Neural cell (in vitro differentiated cells): ENCODE results near the gene MLKL. TPM values are rescaled to one million over a fixed set of nuclear protein-coding genes. Genes with fewer than 3 reads are reported as not detected.

ENCODE experiments used
- H2AFZ ChIP-seq: fragments of 200-600, 300-800 bp; sonication (generic), shearing (Covaris generic); 2 replicates; pipeline ENCODE4 v1.6.0; 2014; ENCODE audit warnings: low read depth, mild to moderate bottlenecking, antibody characterized with exemption, low read length, moderate library complexity
- H3F3A ChIP-seq: fragments of 200-600 bp; shearing (Covaris generic); 2 replicates; pipeline ENCODE4 v1.6.1; 2016; ENCODE audit warnings: mild to moderate bottlenecking, moderate library complexity, mixed read lengths, antibody characterized with exemption, low read length; ENCODE audit not compliant: insufficient read depth, poor library complexity, severe bottlenecking
- H3K27ac ChIP-seq: fragments of 200-600, 300-800 bp; sonication (generic), shearing (Covaris generic); 2 replicates; pipeline ENCODE4 v1.5.1; 2014; ENCODE audit warnings: mild to moderate bottlenecking, low read length, moderate library complexity
- H3K27me3 ChIP-seq: fragments of 300-800, 200-600 bp; sonication (generic), shearing (Covaris generic); 2 replicates; pipeline ENCODE4 v1.6.0; 2014; ENCODE audit warnings: mild to moderate bottlenecking, low read depth, low read length, moderate library complexity; ENCODE audit not compliant: insufficient read depth
- H3K36me3 ChIP-seq: fragments of 300-800, 200-600 bp; sonication (generic), shearing (Covaris generic); 2 replicates; pipeline ENCODE4 v1.5.1; 2014; ENCODE audit warnings: mild to moderate bottlenecking, antibody characterized with exemption, low read length, moderate library complexity; ENCODE audit not compliant: insufficient read depth
- H3K4me2 ChIP-seq: fragments of 300-800, 200-600 bp; sonication (generic), shearing (Covaris generic); 2 replicates; pipeline ENCODE4 v1.6.0; 2014; ENCODE audit warnings: mild to moderate bottlenecking, low read length
- H3K4me3 ChIP-seq: fragments of 300-800, 200-600 bp; sonication (generic), shearing (Covaris generic); 2 replicates; pipeline ENCODE4 v1.5.1; 2014; ENCODE audit warnings: mild to moderate bottlenecking, low read length, moderate library complexity
- H3K79me2 ChIP-seq: fragments of 200-600 bp; shearing (Covaris generic); replicated peaks from 2 replicates; pipeline ENCODE4 v1.6.0; 2014; ENCODE audit warnings: mild to moderate bottlenecking, low read length, moderate library complexity; ENCODE audit not compliant: insufficient read depth
- H3K9ac ChIP-seq: fragments of 300-800, 200-600 bp; sonication (generic), shearing (Covaris generic); 2 replicates; pipeline ENCODE4 v1.6.1; 2016; ENCODE audit warnings: mild to moderate bottlenecking, low read length, mixed read lengths
- H3K9me2 ChIP-seq: fragments of 200-600 bp; shearing (Covaris generic); 2 replicates; pipeline ENCODE4 v1.6.1; 2016; ENCODE audit warnings: mild to moderate bottlenecking, low read length, mixed read lengths; ENCODE audit not compliant: insufficient read depth
- H3K9me3 ChIP-seq: fragments of 200-600, 300-800 bp; sonication (generic), shearing (Covaris generic); 2 replicates; pipeline ENCODE4 v1.6.1; 2016; ENCODE audit warnings: mild to moderate bottlenecking, mixed run types, low read length, moderate library complexity, mixed read lengths
- H4K20me1 ChIP-seq: fragments of 200-600 bp; shearing (Covaris generic); 2 replicates; pipeline ENCODE4 v1.6.1; 2016; ENCODE audit warnings: mild to moderate bottlenecking, mixed run types; ENCODE audit not compliant: insufficient read depth
- CTCF ChIP-seq: fragments of 450-650 bp; IDR thresholded peaks from 2 replicates; pipeline ENCODE4 v1.5.1; 2014; ENCODE audit warnings: antibody characterized with exemption, mild to moderate bottlenecking, moderate library complexity; ENCODE audit not compliant: poor library complexity, severe bottlenecking
- EP300 ChIP-seq: fragments of 450-650 bp; conservative IDR thresholded peaks from 2 replicates; pipeline ENCODE4 v1.6.1; 2014; ENCODE audit warnings: antibody characterized with exemption, mild to moderate bottlenecking, moderate library complexity; ENCODE audit not compliant: poor library complexity, severe bottlenecking
- EZH2 ChIP-seq: fragments of 200-600, 300-800 bp; shearing (Covaris generic), sonication (generic); IDR thresholded peaks from 2 replicates; pipeline ENCODE4 v1.6.1; 2014; ENCODE audit warnings: antibody characterized with exemption, low read length, borderline replicate concordance, mild to moderate bottlenecking; ENCODE audit not compliant: insufficient read depth, poor library complexity, severe bottlenecking
- MXI1 ChIP-seq: fragments of 450-650 bp; conservative IDR thresholded peaks from 2 replicates; pipeline ENCODE4 v1.6.1; 2014; ENCODE audit warnings: antibody characterized with exemption, mild to moderate bottlenecking; ENCODE audit not compliant: poor library complexity, severe bottlenecking
- POLR2AphosphoS5 ChIP-seq: IDR thresholded peaks from 2 replicates; pipeline ENCODE4 v1.6.1; 2012
- RAD21 ChIP-seq: fragments of 450-650 bp; conservative IDR thresholded peaks from 2 replicates; pipeline ENCODE4 v1.6.1; 2014; ENCODE audit warnings: antibody characterized with exemption, mild to moderate bottlenecking, moderate library complexity
- SMC3 ChIP-seq: fragments of 450-650 bp; conservative IDR thresholded peaks from 2 replicates; pipeline ENCODE4 v1.6.1; 2014; ENCODE audit warnings: antibody characterized with exemption, mild to moderate bottlenecking, moderate library complexity; ENCODE audit not compliant: poor library complexity
- TAF1 ChIP-seq: IDR thresholded peaks from 2 replicates; pipeline ENCODE4 v1.6.1; 2012; ENCODE audit warnings: low read depth
- polyA plus RNA-seq: library from polyadenylated mRNA; depleted of rRNA; stranded (reverse); fragments of >200 nt; gene quantifications from 2 replicates; pipeline ENCODE4 v1.2.3, GENCODE V29; 2014
- TF ChIP-seq, protein P1 (sequence below): IDR thresholded peaks from 2 replicates; pipeline ENCODE4 v1.6.1; 2012; ENCODE audit warnings: borderline replicate concordance

MLKL gene
- polyA plus RNA-seq, 1 donor from 2014 or later, result not detected

DNA sequence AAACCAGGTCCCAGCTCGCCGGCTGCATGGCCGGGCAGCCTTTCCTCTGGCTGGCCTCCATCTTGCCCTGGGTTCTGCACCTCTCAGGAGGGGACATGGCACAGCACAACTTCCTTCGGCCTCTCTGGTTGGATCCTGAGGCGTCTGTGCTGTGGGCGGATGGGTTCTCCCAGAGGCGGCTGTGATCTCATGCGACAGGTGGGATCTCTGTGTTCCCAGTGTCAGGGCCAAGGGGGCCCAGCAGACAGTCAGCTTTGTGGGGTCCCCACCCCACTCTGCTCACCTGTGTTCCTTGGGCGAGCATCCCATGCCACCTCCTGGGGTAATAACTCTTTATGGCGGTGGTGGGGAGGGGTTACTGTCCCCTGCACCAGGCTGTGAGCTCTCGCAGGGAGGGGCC is 38.2 kb upstream of the MLKL start:
- Histone ChIP-seq H3F3A (no peaks in the 10 kb centered on the region), H3K4me2 (no peak overlapping the region), H3K9ac (no peak overlapping the region), H3K36me3 (no peaks in the 10 kb centered on the region), H3K27ac (no peak overlapping the region), H3K79me2 (no peaks in the 10 kb centered on the region), H3K9me3 (no peaks in the 10 kb centered on the region), H2AFZ (no peak overlapping the region), H4K20me1 (no peaks in the 10 kb centered on the region), H3K4me3 (no peak overlapping the region), H3K27me3 (no peaks in the 10 kb centered on the region), H3K9me2 (no peaks in the 10 kb centered on the region)
- no peak for TF ChIP-seq POLR2AphosphoS5
- TF ChIP-seq TAF1, result no peak
- no peak for TF ChIP-seq EZH2
- TF ChIP-seq MXI1, result no peak
- no peak for TF ChIP-seq CTCF
- TF ChIP-seq SMC3, result no peak
- TF ChIP-seq RAD21, result no peak
- TF ChIP-seq EP300, result no peak
- TF ChIP-seq, protein P1, sequence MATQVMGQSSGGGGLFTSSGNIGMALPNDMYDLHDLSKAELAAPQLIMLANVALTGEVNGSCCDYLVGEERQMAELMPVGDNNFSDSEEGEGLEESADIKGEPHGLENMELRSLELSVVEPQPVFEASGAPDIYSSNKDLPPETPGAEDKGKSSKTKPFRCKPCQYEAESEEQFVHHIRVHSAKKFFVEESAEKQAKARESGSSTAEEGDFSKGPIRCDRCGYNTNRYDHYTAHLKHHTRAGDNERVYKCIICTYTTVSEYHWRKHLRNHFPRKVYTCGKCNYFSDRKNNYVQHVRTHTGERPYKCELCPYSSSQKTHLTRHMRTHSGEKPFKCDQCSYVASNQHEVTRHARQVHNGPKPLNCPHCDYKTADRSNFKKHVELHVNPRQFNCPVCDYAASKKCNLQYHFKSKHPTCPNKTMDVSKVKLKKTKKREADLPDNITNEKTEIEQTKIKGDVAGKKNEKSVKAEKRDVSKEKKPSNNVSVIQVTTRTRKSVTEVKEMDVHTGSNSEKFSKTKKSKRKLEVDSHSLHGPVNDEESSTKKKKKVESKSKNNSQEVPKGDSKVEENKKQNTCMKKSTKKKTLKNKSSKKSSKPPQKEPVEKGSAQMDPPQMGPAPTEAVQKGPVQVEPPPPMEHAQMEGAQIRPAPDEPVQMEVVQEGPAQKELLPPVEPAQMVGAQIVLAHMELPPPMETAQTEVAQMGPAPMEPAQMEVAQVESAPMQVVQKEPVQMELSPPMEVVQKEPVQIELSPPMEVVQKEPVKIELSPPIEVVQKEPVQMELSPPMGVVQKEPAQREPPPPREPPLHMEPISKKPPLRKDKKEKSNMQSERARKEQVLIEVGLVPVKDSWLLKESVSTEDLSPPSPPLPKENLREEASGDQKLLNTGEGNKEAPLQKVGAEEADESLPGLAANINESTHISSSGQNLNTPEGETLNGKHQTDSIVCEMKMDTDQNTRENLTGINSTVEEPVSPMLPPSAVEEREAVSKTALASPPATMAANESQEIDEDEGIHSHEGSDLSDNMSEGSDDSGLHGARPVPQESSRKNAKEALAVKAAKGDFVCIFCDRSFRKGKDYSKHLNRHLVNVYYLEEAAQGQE, result no peak

DNA sequence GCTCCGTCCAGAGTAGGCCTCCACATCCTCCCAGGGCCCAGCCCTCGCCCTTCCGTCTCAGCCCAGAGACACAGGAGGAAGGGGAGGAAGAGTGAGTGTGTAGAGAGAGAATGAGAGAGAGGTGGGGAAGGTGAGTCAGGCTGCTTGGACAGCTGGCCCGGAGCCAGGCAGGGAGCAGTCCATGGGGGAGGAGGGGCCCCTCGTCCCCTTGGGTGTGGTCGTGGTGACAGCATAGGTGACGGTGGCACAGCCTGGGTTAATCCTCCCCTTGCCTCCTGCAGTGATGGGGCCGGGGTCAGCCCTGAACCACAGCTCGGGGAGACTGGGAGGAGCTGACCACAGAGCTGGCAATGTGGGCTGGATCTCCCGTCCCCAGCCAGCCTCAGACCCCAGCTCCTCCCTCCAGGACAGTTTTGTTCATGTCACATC is 37.5 kb upstream of the MLKL start:
- Histone ChIP-seq H3K9me2 (no peaks in the 10 kb centered on the region), H3K4me3 (no peak overlapping the region), H3F3A (no peaks in the 10 kb centered on the region), H2AFZ (no peak overlapping the region), H3K9ac (no peak overlapping the region), H3K79me2 (no peaks in the 10 kb centered on the region), H3K27me3 (no peaks in the 10 kb centered on the region), H3K36me3 (no peaks in the 10 kb centered on the region), H4K20me1 (no peaks in the 10 kb centered on the region), H3K4me2 (no peak overlapping the region), H3K9me3 (no peaks in the 10 kb centered on the region), H3K27ac (no peak overlapping the region)
- TF ChIP-seq POLR2AphosphoS5 (no peak), MXI1 (no peak), CTCF (no peak), EZH2 (no peak), TAF1 (no peak), EP300 (no peak), RAD21 (no peak)
- TF ChIP-seq, protein P1, result no peak
